Stimulated activated CD8-positive, alpha-beta memory T cell treated with anti-CD3 and anti-CD28 coated beads, Interleukin-4, amount 100 ng/mL, for 1 hour (primary cell): Measurements from ENCODE around the gene FCRL4.

ENCODE experiments used
- DNase-seq, 2 donors: peaks; one replicate each; pipeline ENCODE4 v3.0.0-alpha.2; 2020; ENCODE audit warnings: low read depth in 2 of 2, low spot score in 1 of 2

FCRL4 gene

GRCh38 chr1:157597959-157598667 is at the start of gene FCRL4:
Gene FCRL4, minus strand, starts transcription at chr1:157598085. Its CDS starts 141 bp downstream, at chr1:157597944.
- no peak for DNase-seq

GRCh38 chr1:157646144-157646543 is 48.3 kb upstream of the FCRL4 start:
- DNase-seq = no peak

GRCh38 chr1:157641177-157641576 is 43.3 kb upstream of the FCRL4 start:
- DNase-seq = no peak

- DNase-seq = no peak
These were observed 41.9 kb upstream of the FCRL4 start for GRCh38 chr1:157639800-157640199.

GRCh38 chr1:157628773-157629172 is 30.9 kb upstream of the FCRL4 start:
- no peak for DNase-seq

GRCh38 chr1:157626099-157626498 is 28.2 kb upstream of the FCRL4 start:
- DNase-seq = no peak

- DNase-seq = no peak
These were observed 26.6 kb upstream of the FCRL4 start for GRCh38 chr1:157624471-157624870.

GRCh38 chr1:157622471-157622870 is 24.6 kb upstream of the FCRL4 start:
- no peak for DNase-seq

GRCh38 chr1:157618190-157618589 is 20.3 kb upstream of the FCRL4 start:
- DNase-seq = no peak

- no peak for DNase-seq
These were observed 2.4 kb upstream of the FCRL4 start for GRCh38 chr1:157600236-157600635.

GRCh38 chr1:157596384-157596783 is 1.5 kb downstream of the FCRL4 start:
- no peak for DNase-seq

- DNase-seq = no peak
These were observed 2.5 kb downstream of the FCRL4 start for GRCh38 chr1:157595356-157595755.

- no peak for DNase-seq
These were observed 11.9 kb downstream of the FCRL4 start for GRCh38 chr1:157585984-157586383.

- no peak for DNase-seq
These were observed 13.4 kb downstream of the FCRL4 start for GRCh38 chr1:157584503-157584902.

GRCh38 chr1:157580828-157581210 is 17.1 kb downstream of the FCRL4 start:
- no peak for DNase-seq

GRCh38 chr1:157580179-157580827 is 17.6 kb downstream of the FCRL4 start:
- DNase-seq = no peak

GRCh38 chr1:157577420-157577819 is 20.5 kb downstream of the FCRL4 start:
- DNase-seq = no peak

GRCh38 chr1:157575744-157576143 is 22.1 kb downstream of the FCRL4 start:
- no peak for DNase-seq

GRCh38 chr1:157574836-157575235 is 23.0 kb downstream of the FCRL4 start:
- no peak for DNase-seq

GRCh38 chr1:157566484-157567300 is 31.2 kb downstream of the FCRL4 start:
- DNase-seq = no peak

- DNase-seq = no peak
These were observed 35.4 kb downstream of the FCRL4 start for GRCh38 chr1:157562515-157562914.

- no peak for DNase-seq
These were observed 39.8 kb downstream of the FCRL4 start for GRCh38 chr1:157558119-157558518.
